ENCODE data around the gene SLC2A1.

SLC2A1 gene

GRCh38 chr1:42973799-42974198 lies 15.1 kb upstream of the SLC2A1 start:
- no peak for TF ChIP-seq CTCF (IDR thresholded peaks at IDR 0.05)
- no peak overlapping the region for H3K4me3 ChIP-seq
- no peaks in the 10 kb centered on the region for H3K4me1 ChIP-seq
- no peaks in the 10 kb centered on the region for H3K9me3 ChIP-seq
- DNase-seq = no peak
- intact Hi-C loops (cut with DNase I; ENCODE audit: low total_unique reads) = loop anchor here (10.0 kb wide), 1 partner anchor 91 kb away; no protein-coding TSS in a partner anchor
- H3K27ac ChIP-seq = no peak overlapping the region
- no peaks in the 10 kb centered on the region for H3K27me3 ChIP-seq
- H3K36me3 ChIP-seq = peaks cover 3 to 9% (median 5%) of the 10 kb centered on the region in 3 donors

GRCh38 chr1:42973286-42973685 lies 14.6 kb upstream of the SLC2A1 start:
- TF ChIP-seq CTCF (IDR thresholded peaks at IDR 0.05) = no peak
- H3K27ac ChIP-seq = no peak overlapping the region
- intact Hi-C loops (cut with DNase I; ENCODE audit: low total_unique reads) = loop anchor here (10.0 kb wide), 1 partner anchor 92 kb away; no protein-coding TSS in a partner anchor
- no peak overlapping the region for H3K4me3 ChIP-seq
- H3K9me3 ChIP-seq = no peaks in the 10 kb centered on the region
- no peaks in the 10 kb centered on the region for H3K4me1 ChIP-seq
- peaks cover 3 to 9% (median 5%) of the 10 kb centered on the region in 3 donors for H3K36me3 ChIP-seq
- no peaks in the 10 kb centered on the region for H3K27me3 ChIP-seq
- no peak for DNase-seq

- H3K4me3 ChIP-seq = no peak overlapping the region
- no peaks in the 10 kb centered on the region for H3K9me3 ChIP-seq
- H3K36me3 ChIP-seq = peaks cover 3 to 9% (median 5%) of the 10 kb centered on the region in 3 donors
- H3K4me1 ChIP-seq = peaks cover 0 to 5% (median 2%) of the 10 kb centered on the region in 4 donors
- H3K27me3 ChIP-seq = no peaks in the 10 kb centered on the region
- H3K27ac ChIP-seq = no peak overlapping the region
- TF ChIP-seq CTCF (IDR thresholded peaks at IDR 0.05) = no peak
- DNase-seq = no peak
- intact Hi-C loops (cut with DNase I; ENCODE audit: low total_unique reads) = loop anchor here (10.0 kb wide), 1 partner anchor 93 kb away; no protein-coding TSS in a partner anchor
Observed at GRCh38 chr1:42971841-42972291, 13.2 kb upstream of the SLC2A1 start.

- DNase-seq = no peak
- Histone ChIP-seq H3K36me3 (peaks cover 3 to 9% (median 5%) of the 10 kb centered on the region in 3 donors), H3K27ac (no peak overlapping the region), H3K27me3 (no peaks in the 10 kb centered on the region), H3K4me1 (peaks cover 0 to 9% (median 2%) of the 10 kb centered on the region in 4 donors), H3K4me3 (no peak overlapping the region), H3K9me3 (no peaks in the 10 kb centered on the region)
- intact Hi-C loops (cut with DNase I; ENCODE audit: low total_unique reads) = loop anchor here (10.0 kb wide), 1 partner anchor 95 kb away; no protein-coding TSS in a partner anchor
- no peak for TF ChIP-seq CTCF (IDR thresholded peaks at IDR 0.05)
Observed at GRCh38 chr1:42970143-42970542, 11.5 kb upstream of the SLC2A1 start.

GRCh38 chr1:42968654-42969053 lies 10.0 kb upstream of the SLC2A1 start:
- Histone ChIP-seq H3K9me3 (no peaks in the 10 kb centered on the region), H3K27ac (no peak overlapping the region), H3K27me3 (no peaks in the 10 kb centered on the region), H3K4me1 (peaks cover 0 to 13% (median 2%) of the 10 kb centered on the region in 4 donors), H3K4me3 (no peak overlapping the region), H3K36me3 (peaks cover 3 to 5% (median 5%) of the 10 kb centered on the region in 3 donors)
- intact Hi-C loops (cut with DNase I; ENCODE audit: low total_unique reads) = no loop called here
- TF ChIP-seq CTCF (IDR thresholded peaks at IDR 0.05) = no peak
- DNase-seq = no peak

Data from tibial artery (tissue), 4 donors.